Chondrocyte (in vitro differentiated cells): ENCODE results near the gene TAPBP. TPM values are rescaled to one million over a fixed set of nuclear protein-coding genes. Genes with fewer than 3 reads are reported as not detected.
A peak's percentile ranks its signal among the peaks of the same experiment; 100 is the strongest.

Experiments used
- DNase-seq: peaks from one replicate; pipeline ENCODE4 v3.0.0; 2021; ENCODE audit warnings: mixed read lengths, low spot score
- H3K27ac Mint-ChIP-seq: one replicate; pipeline ENCODE4 v1.8.0; 2021; ENCODE audit warnings: mild to moderate bottlenecking, moderate library complexity, mixed read lengths; ENCODE audit not compliant: unreplicated experiment
- H3K27me3 Mint-ChIP-seq: 2 replicates; pipeline ENCODE4 v1.8.0; 2021; ENCODE audit warnings: low read depth, mixed read lengths
- H3K36me3 Mint-ChIP-seq: 2 replicates; pipeline ENCODE4 v1.8.0; 2021; ENCODE audit warnings: low read depth, mixed read lengths
- H3K4me1 Mint-ChIP-seq: 2 replicates; pipeline ENCODE4 v1.8.0; 2021; ENCODE audit warnings: low read depth, mild to moderate bottlenecking, mixed read lengths
- H3K4me3 Mint-ChIP-seq: one replicate; pipeline ENCODE4 v1.8.0; 2021; ENCODE audit warnings: mild to moderate bottlenecking, moderate library complexity, mixed read lengths; ENCODE audit not compliant: unreplicated experiment
- H3K9me3 Mint-ChIP-seq: 2 replicates; pipeline ENCODE4 v1.8.0; 2021; ENCODE audit warnings: low read depth, mixed read lengths
- CTCF ChIP-seq: fragments of 200-600 bp; sonication (generic); IDR thresholded peaks from 2 replicates; pipeline ENCODE4 v1.5.0; 2021; ENCODE audit warnings: antibody characterized with exemption, mild to moderate bottlenecking, moderate library complexity
- microRNA-seq: library from miRNA; unstranded; fragments of <30 nt; microRNA quantifications from one replicate; pipeline ENCODE4 v1.2.0, GENCODE V29; 2020; ENCODE audit warnings: borderline number of aligned reads
- total RNA-seq: library from RNA; stranded (reverse); gene quantifications from 3 replicates; pipeline ENCODE4 v1.2.1, GENCODE V29; 2021

The TAPBP gene
- total RNA-seq, 1 donor from 2014 or later: 86.2 TPM

GRCh38 chr6:33250731-33251130, 63.1 kb downstream of the TAPBP start:
- peaks cover 9% of the 10 kb centered on the region for H3K36me3 Mint-ChIP-seq
- H3K4me3 Mint-ChIP-seq: peak overlapping the region; percentile 87
- H3K4me1 Mint-ChIP-seq: peaks cover 43% of the 10 kb centered on the region
- H3K27me3 Mint-ChIP-seq: no peaks in the 10 kb centered on the region
- H3K9me3 Mint-ChIP-seq: no peaks in the 10 kb centered on the region
- DNase-seq: no peak
- no peak for TF ChIP-seq CTCF
- H3K27ac Mint-ChIP-seq: peak overlapping the region; percentile 97

- H3K9me3 Mint-ChIP-seq: no peaks in the 10 kb centered on the region
- H3K27me3 Mint-ChIP-seq: no peaks in the 10 kb centered on the region
- peaks cover 43% of the 10 kb centered on the region for H3K4me1 Mint-ChIP-seq
- H3K27ac Mint-ChIP-seq: peak overlapping the region; percentile 97
- DNase-seq: no peak
- peak overlapping the region; percentile 87 for H3K4me3 Mint-ChIP-seq
- peaks cover 9% of the 10 kb centered on the region for H3K36me3 Mint-ChIP-seq
- no peak for TF ChIP-seq CTCF
Observed at GRCh38 chr6:33249732-33250630, 63.9 kb downstream of the TAPBP start.

Small RNA genes within 50 kb of the gene (microRNA-seq; reads per million reads assigned to microRNA genes)
- gene MIR6834: not detected
- gene MIR6873: not detected

Other genes starting within 250 kb of the TAPBP start
- gene HLA-DPA1, start 240.4 kb downstream of the TAPBP start, total RNA-seq: 0.65 to 1.3 TPM (median 1.2 TPM) in 3 replicates
- gene HLA-DPB1, start 238.1 kb downstream of the TAPBP start, total RNA-seq: 2.8 to 2.9 TPM (median 2.8 TPM) in 3 replicates
- 2.8 to 10.0 TPM (median 10.0 TPM) in 3 replicates for gene COL11A2, start 121.6 kb downstream of the TAPBP start, total RNA-seq
- gene RXRB, start 113.4 kb downstream of the TAPBP start, total RNA-seq: 45.1 to 51.5 TPM (median 46.5 TPM) in 3 replicates
- gene SLC39A7, start 113.2 kb downstream of the TAPBP start, total RNA-seq: 222 to 238 TPM (median 225 TPM) in 3 replicates
- gene HSD17B8, start 109.4 kb downstream of the TAPBP start, total RNA-seq: 0.60 to 2.8 TPM (median 1.1 TPM) in 3 replicates
- gene RING1, start 105.6 kb downstream of the TAPBP start, total RNA-seq: 42.8 to 49.7 TPM (median 44.5 TPM) in 3 replicates
- 35.8 to 49.9 TPM (median 36.0 TPM) in 3 replicates for gene VPS52, start 42.2 kb downstream of the TAPBP start, total RNA-seq
- gene RPS18, start 42.0 kb downstream of the TAPBP start, total RNA-seq: 1,578 to 1,963 TPM (median 1,582 TPM) in 3 replicates
- gene B3GALT4, start 37.0 kb downstream of the TAPBP start, total RNA-seq: 6.5 to 9.2 TPM (median 7.3 TPM) in 3 replicates
- gene WDR46, start 24.8 kb downstream of the TAPBP start, total RNA-seq: 42.4 to 79.7 TPM (median 48.1 TPM) in 3 replicates
- gene PFDN6, start 24.5 kb downstream of the TAPBP start, total RNA-seq: 25.3 to 35.5 TPM (median 27.8 TPM) in 3 replicates
- gene RGL2, start 15.1 kb downstream of the TAPBP start, total RNA-seq: 39.2 to 54.5 TPM (median 50.5 TPM) in 3 replicates
- 21.4 to 22.2 TPM (median 22.1 TPM) in 3 replicates for gene ZBTB22, start 3.7 kb upstream of the TAPBP start, total RNA-seq
- gene DAXX, start 8.9 kb upstream of the TAPBP start, total RNA-seq: 26.3 to 27.1 TPM (median 26.4 TPM) in 3 replicates
- 7.4 to 10.4 TPM (median 8.1 TPM) in 3 replicates for gene KIFC1, start 77.7 kb upstream of the TAPBP start, total RNA-seq
- gene PHF1, start 96.9 kb upstream of the TAPBP start, total RNA-seq: 39.0 to 43.2 TPM (median 42.7 TPM) in 3 replicates
- gene CUTA, start 104.0 kb upstream of the TAPBP start, total RNA-seq: 204 to 241 TPM (median 218 TPM) in 3 replicates
- gene SYNGAP1, start 106.0 kb upstream of the TAPBP start, total RNA-seq: 24.2 to 32.6 TPM (median 24.7 TPM) in 3 replicates
- gene ZBTB9, start 140.5 kb upstream of the TAPBP start, total RNA-seq: 6.8 to 7.8 TPM (median 7.1 TPM) in 3 replicates